ENCODE data around the gene RITA1.

GRCh38 chr12:113155060-113155459 is 30.5 kb upstream of the RITA1 start:
- TF ChIP-seq POLR2A (IDR thresholded peaks at IDR 0.05) = no peak
- TF ChIP-seq CTCF (IDR thresholded peaks at IDR 0.05) = no peak

Data from testis (tissue), 2 donors.